NCI-H128 (cell line): ENCODE data around the gene SLC35C1.

Source experiments
- DNase-seq: peaks from one replicate; lab custom pipeline; 2025; ENCODE audit not compliant: unreplicated experiment; lab: John Stamatoyannopoulos, UW

The SLC35C1 gene

GRCh38 chr11:45804761-45805304 is at the start of gene SLC35C1:
TSS of gene SLC35C1 (plus strand) at chr11:45805149. CDS start at chr11:45805802, 653 bp downstream.
- DNase-seq, result peak; percentile 79

GRCh38 chr11:45755281-45755859 is 49.6 kb upstream of the SLC35C1 start:
- DNase-seq, result no peak

GRCh38 chr11:45756384-45757010 is 48.5 kb upstream of the SLC35C1 start:
- DNase-seq, result no peak

- no peak for DNase-seq
Observed at GRCh38 chr11:45757672-45758071, 47.3 kb upstream of the SLC35C1 start.

GRCh38 chr11:45761659-45762058 is 43.3 kb upstream of the SLC35C1 start:
- DNase-seq, result no peak

- no peak for DNase-seq
Observed at GRCh38 chr11:45765107-45765668, 39.8 kb upstream of the SLC35C1 start.

- DNase-seq, result no peak
Observed at GRCh38 chr11:45765836-45766235, 39.1 kb upstream of the SLC35C1 start.

GRCh38 chr11:45766469-45766868 is 38.5 kb upstream of the SLC35C1 start:
- no peak for DNase-seq

- no peak for DNase-seq
Observed at GRCh38 chr11:45768486-45768885, 36.5 kb upstream of the SLC35C1 start.

- no peak for DNase-seq
Observed at GRCh38 chr11:45769960-45770359, 35.0 kb upstream of the SLC35C1 start.

- DNase-seq, result peak; percentile 52
Observed at GRCh38 chr11:45771193-45771565, 33.8 kb upstream of the SLC35C1 start.

- peak; percentile 66 for DNase-seq
Observed at GRCh38 chr11:45771566-45772448, 33.1 kb upstream of the SLC35C1 start.

- DNase-seq, result no peak
Observed at GRCh38 chr11:45772449-45772774, 32.5 kb upstream of the SLC35C1 start.

- no peak for DNase-seq
Observed at GRCh38 chr11:45772986-45773785, 31.8 kb upstream of the SLC35C1 start.

- no peak for DNase-seq
Observed at GRCh38 chr11:45773786-45774655, 30.9 kb upstream of the SLC35C1 start.

- DNase-seq, result no peak
Observed at GRCh38 chr11:45774786-45775185, 30.2 kb upstream of the SLC35C1 start.

GRCh38 chr11:45777127-45777969 is 27.6 kb upstream of the SLC35C1 start:
- DNase-seq, result no peak

- DNase-seq, result no peak
Observed at GRCh38 chr11:45778341-45778740, 26.6 kb upstream of the SLC35C1 start.

- no peak for DNase-seq
Observed at GRCh38 chr11:45779602-45780001, 25.3 kb upstream of the SLC35C1 start.
